OCI-LY1 (cell line): ENCODE results near the gene CACNG4.

Experiments
- CTCF ChIP-seq: fragments of 200-600 bp; sonication (generic), shearing (Covaris generic); IDR thresholded peaks from 2 replicates; pipeline ENCODE4 v1.5.1; 2017; ENCODE audit warnings: mild to moderate bottlenecking, antibody characterized with exemption, low read length, moderate library complexity, mixed read lengths
- EZH2 ChIP-seq: fragments of 200-600 bp; sonication (generic), shearing (Covaris generic); IDR thresholded peaks from 2 replicates; pipeline ENCODE4 v1.8.0; 2017; ENCODE audit warnings: borderline replicate concordance, mixed run types, mild to moderate bottlenecking, antibody characterized with exemption, low read length, moderate library complexity, mixed read lengths

GRCh38 chr17:66976781-66977201, 12.3 kb downstream of the CACNG4 start:
- TF ChIP-seq CTCF = no peak
- no peak for TF ChIP-seq EZH2
